Stimulated activated CD4-positive, alpha-beta T cell treated with anti-CD3 and anti-CD28 coated beads, Interleukin-12 subunit alpha, Interleukin-12 subunit beta, amount 100 ng/mL, for 4 hours (primary cell): ENCODE data around the gene UBE2L3.
"Not testable (repeated sequence)": the region's sequence is repeated elsewhere in the genome, so short reads cannot be mapped to it uniquely, and the experiment has no call there.

Experiments
- DNase-seq: peaks from one replicate; pipeline ENCODE4 v3.0.0-alpha.2; 2020

The UBE2L3 gene

GRCh38 chr22:21573293-21573734 lies 5.8 kb downstream of the UBE2L3 start:
- DNase-seq, result no peak

- DNase-seq, result no peak
These were observed 6.4 kb downstream of the UBE2L3 start for GRCh38 chr22:21573750-21574494.

- no peak for DNase-seq
These were observed 11.9 kb downstream of the UBE2L3 start for GRCh38 chr22:21579474-21579851.

- not testable (repeated sequence) for DNase-seq
These were observed 13.1 kb downstream of the UBE2L3 start for GRCh38 chr22:21580623-21581007.

GRCh38 chr22:21581009-21581713 lies 13.6 kb downstream of the UBE2L3 start:
- DNase-seq, result not testable (repeated sequence)

- DNase-seq, result no peak
These were observed 15.6 kb downstream of the UBE2L3 start for GRCh38 chr22:21582801-21583740.

- no peak for DNase-seq
These were observed 17.9 kb downstream of the UBE2L3 start for GRCh38 chr22:21585389-21585788.

GRCh38 chr22:21587803-21588611 lies 20.5 kb downstream of the UBE2L3 start:
- peak; percentile 33 for DNase-seq

- no peak for DNase-seq
These were observed 21.9 kb downstream of the UBE2L3 start for GRCh38 chr22:21589396-21589795.

- no peak for DNase-seq
These were observed 23.5 kb downstream of the UBE2L3 start for GRCh38 chr22:21590809-21591641.

GRCh38 chr22:21591695-21592094 lies 24.2 kb downstream of the UBE2L3 start:
- DNase-seq, result no peak

GRCh38 chr22:21592422-21592821 lies 24.9 kb downstream of the UBE2L3 start:
- DNase-seq, result no peak

GRCh38 chr22:21593406-21594232 lies 26.1 kb downstream of the UBE2L3 start:
- DNase-seq, result no peak

- DNase-seq, result no peak
These were observed 27.4 kb downstream of the UBE2L3 start for GRCh38 chr22:21594865-21595452.

GRCh38 chr22:21596356-21597135 lies 29.0 kb downstream of the UBE2L3 start:
- not testable (repeated sequence) for DNase-seq

GRCh38 chr22:21598302-21598701 lies 30.8 kb downstream of the UBE2L3 start:
- no peak for DNase-seq

- DNase-seq, result no peak
These were observed 31.8 kb downstream of the UBE2L3 start for GRCh38 chr22:21599053-21599893.

GRCh38 chr22:21602579-21602978 lies 35.1 kb downstream of the UBE2L3 start:
- no peak for DNase-seq
